Kidney (tissue), 14 donors: ENCODE results near the gene CCDC188. TPM values are rescaled to one million over a fixed set of nuclear protein-coding genes. Genes with fewer than 3 reads are reported as not detected.

Source experiments
- DNase-seq, 5 donors: peaks; one replicate each; pipeline ENCODE4 v3.0.0-alpha.2; 2013 to 2020
- FAIRE-seq: peaks from 2 replicates; lab custom pipeline; 2012; peaks lifted over from hg19 to GRCh38; lab: Jason Lieb, UNC
- H3K27ac ChIP-seq, 2 donors: one replicate each; pipeline ENCODE4 v1.7.0; 2013; ENCODE audit warnings: low read depth in 2 of 2, low read length in 2 of 2, inconsistent platforms in 1 of 2
- H3K27me3 ChIP-seq: one replicate; pipeline ENCODE4 v1.7.1; 2013; ENCODE audit warnings: low read length, inconsistent platforms; ENCODE audit not compliant: control insufficient read depth, insufficient read depth
- H3K36me3 ChIP-seq, 3 donors: one replicate each; pipeline versions ENCODE4 v1.7.0 to v1.7.1; 2013; ENCODE audit warnings: low read length in 3 of 3, control low read depth in 1 of 3, inconsistent platforms in 1 of 3; ENCODE audit not compliant: insufficient read depth in 3 of 3, control insufficient read depth in 2 of 3
- H3K4me1 ChIP-seq, 3 donors: one replicate each; pipeline versions ENCODE4 v1.7.0 to v1.7.1; 2013; ENCODE audit warnings: low read length in 3 of 3, inconsistent platforms in 1 of 3, low read depth in 1 of 3; ENCODE audit not compliant: control insufficient read depth in 2 of 3, insufficient read depth in 2 of 3
- H3K4me3 ChIP-seq, 3 donors: one replicate each; pipeline versions ENCODE4 v1.7.0 to v1.8.1; 2013; ENCODE audit warnings: low read length in 3 of 3, control low read depth in 1 of 3, inconsistent platforms in 1 of 3
- H3K9ac ChIP-seq, 3 donors: one replicate each; pipeline versions ENCODE4 v1.7.0 to v1.7.1; 2013; ENCODE audit warnings: low read length in 3 of 3, control low read depth in 1 of 3, inconsistent platforms in 1 of 3
- H3K9me3 ChIP-seq, 3 donors: one replicate each; pipeline versions ENCODE4 v1.7.0 to v1.7.1; 2013; ENCODE audit warnings: low read length in 3 of 3, control low read depth in 1 of 3, inconsistent platforms in 1 of 3; ENCODE audit not compliant: control insufficient read depth in 2 of 3, insufficient read depth in 1 of 3
- CTCF ChIP-seq: IDR thresholded peaks from 3 replicates; pipeline ENCODE4 v1.5.1; 2012; ENCODE audit warnings: mild to moderate bottlenecking, moderate library complexity, borderline replicate concordance; ENCODE audit not compliant: insufficient read depth; ENCODE audit errors: extremely low read depth
- intact Hi-C: fragments of 100-400 bp; cut with DNase I; formaldehyde crosslinking; loops from one replicate; pipeline ENCODE4 v1.11.1; 2022
- polyA plus RNA-seq: library from polyadenylated mRNA; stranded (reverse); fragments of 350-450 nt; fragmentation: Illumina TruSeq; extraction: RNeasy Lipid Tissue Mini Kit (QIAGEN cat#74804); gene quantifications from one replicate; pipeline ENCODE4 v1.2.3, GENCODE V29; 2014; ENCODE audit warnings: low read depth, low replicate concordance; ENCODE audit not compliant: insufficient read depth
- total RNA-seq: library from RNA; stranded (reverse); fragmentation: NEBNext Ultra II Directional; extraction: Animal tissue kit (Norgen Biotek cat#: 25700); gene quantifications from one replicate; pipeline ENCODE4 v1.2.1, GENCODE V29; 2021
- donor health status: control.
- donor health status: control.
- donor health status: control.
- donor health status: control.
- donor health status: control.
- donor health status: DM: yes; HTN: yes; CAD: no.
- donor health status: Normal renal cell carcinoma (clear cell type).

CCDC188 gene
- total and polyA plus RNA-seq, 2 donors from 2014 or later = 0.54 to 2.8 TPM

GRCh38 chr22:20105456-20106204, 45.2 kb downstream of the CCDC188 start:
- intact Hi-C loops = no loop called here
- no peak for FAIRE-seq
- no peak overlapping the region for H3K4me3 ChIP-seq
- H3K9me3 ChIP-seq = no peaks in the 10 kb centered on the region
- H3K36me3 ChIP-seq = peaks cover 5 to 55% (median 47%) of the 10 kb centered on the region in 3 donors
- peaks cover 0 to 7% (median 0%) of the 10 kb centered on the region in 3 donors for H3K4me1 ChIP-seq
- no peak overlapping the region for H3K9ac ChIP-seq
- no peaks in the 10 kb centered on the region for H3K27me3 ChIP-seq
- no peak for TF ChIP-seq CTCF
- no peak overlapping the region for H3K27ac ChIP-seq
- peak in 1 of 5 donors; percentile 31 for DNase-seq

- Histone ChIP-seq H3K9me3 (no peaks in the 10 kb centered on the region), H3K9ac (no peak overlapping the region), H3K27ac (no peak overlapping the region), H3K36me3 (peaks cover 14 to 44% (median 38%) of the 10 kb centered on the region in 3 donors), H3K4me1 (peaks cover 0 to 7% (median 0%) of the 10 kb centered on the region in 3 donors), H3K27me3 (no peaks in the 10 kb centered on the region), H3K4me3 (no peak overlapping the region)
- no peak for TF ChIP-seq CTCF
- intact Hi-C loops = no loop called here
- FAIRE-seq (no peak), DNase-seq (peak in 1 of 5 donors; percentile 28)
Observed at GRCh38 chr22:20102203-20102780, 48.6 kb downstream of the CCDC188 start.

GRCh38 chr22:20101638-20102037, 49.2 kb downstream of the CCDC188 start:
- Histone ChIP-seq H3K27ac (no peak overlapping the region), H3K4me3 (no peak overlapping the region), H3K4me1 (peaks cover 0 to 7% (median 0%) of the 10 kb centered on the region in 3 donors), H3K27me3 (no peaks in the 10 kb centered on the region), H3K9me3 (peaks cover 0 to 2% (median 0%) of the 10 kb centered on the region in 3 donors), H3K9ac (no peak overlapping the region), H3K36me3 (peaks cover 14 to 37% (median 36%) of the 10 kb centered on the region in 3 donors)
- intact Hi-C loops = no loop called here
- peak in 1 of 5 donors; percentile 67 for DNase-seq
- no peak for TF ChIP-seq CTCF
- no peak for FAIRE-seq
